Endodermal cell (in vitro differentiated cells): Measurements from ENCODE around the gene VSIG2. TPM values are rescaled to one million over a fixed set of nuclear protein-coding genes. Genes with fewer than 3 reads are reported as not detected.

ENCODE experiments used
- DNase-seq: peaks from one replicate; pipeline ENCODE4 v3.0.0-alpha.2; 2017
- H3K27ac ChIP-seq: 2 replicates; pipeline ENCODE4 v1.5.1; 2013; ENCODE audit warnings: mild to moderate bottlenecking, low read depth, low read length, moderate library complexity
- H3K27me3 ChIP-seq: 2 replicates; pipeline ENCODE4 v1.6.1; 2013; ENCODE audit warnings: mild to moderate bottlenecking, low read length, moderate library complexity; ENCODE audit not compliant: insufficient read depth, control insufficient read depth, poor library complexity, severe bottlenecking
- H3K36me3 ChIP-seq: 2 replicates; pipeline ENCODE4 v1.7.0; 2013; ENCODE audit warnings: mild to moderate bottlenecking, low read length, moderate library complexity; ENCODE audit not compliant: control insufficient read depth, insufficient read depth
- H3K4me1 ChIP-seq: one replicate; pipeline ENCODE4 v1.7.0; 2013; ENCODE audit warnings: low read length; ENCODE audit not compliant: control insufficient read depth, insufficient read depth
- H3K4me3 ChIP-seq: 2 replicates; pipeline ENCODE4 v1.5.1; 2013; ENCODE audit warnings: mild to moderate bottlenecking, low read length, moderate library complexity
- H3K9ac ChIP-seq: 2 replicates; pipeline ENCODE4 v1.6.1; 2013; ENCODE audit warnings: mild to moderate bottlenecking, low read length, moderate library complexity; ENCODE audit not compliant: poor library complexity, severe bottlenecking; ENCODE audit errors: extremely low read depth
- H3K9me3 ChIP-seq: 2 replicates; pipeline ENCODE4 v1.6.1; 2013; ENCODE audit warnings: mild to moderate bottlenecking, low read length, moderate library complexity; ENCODE audit not compliant: control insufficient read depth
- H3K27ac Mint-ChIP-seq: 2 replicates; pipeline ENCODE4 v1.8.0; 2020; ENCODE audit warnings: mixed read lengths
- H3K27me3 Mint-ChIP-seq: 2 replicates; pipeline ENCODE4 v1.8.0; 2021; ENCODE audit warnings: mild to moderate bottlenecking, mixed read lengths; ENCODE audit not compliant: insufficient read depth
- H3K36me3 Mint-ChIP-seq: 2 replicates; pipeline ENCODE4 v1.8.0; 2020; ENCODE audit warnings: low read depth, mixed read lengths
- H3K4me1 Mint-ChIP-seq: 2 replicates; pipeline ENCODE4 v1.8.0; 2020; ENCODE audit warnings: mixed read lengths
- H3K4me3 Mint-ChIP-seq: 2 replicates; pipeline ENCODE4 v1.8.0; 2020; ENCODE audit warnings: mild to moderate bottlenecking, moderate library complexity, mixed read lengths
- H3K9me3 Mint-ChIP-seq: 2 replicates; pipeline ENCODE4 v1.8.0; 2020; ENCODE audit warnings: mild to moderate bottlenecking, mixed read lengths
- CTCF ChIP-seq: fragments of 200-600 bp; sonication (generic); conservative IDR thresholded peaks from 2 replicates; pipeline ENCODE4 v1.5.0; 2021; ENCODE audit warnings: antibody characterized with exemption, mild to moderate bottlenecking
- WGBS, 2 experiments: methylation state at CpG; one replicate each; pipeline versions ENCODE4 v1.1.5 to v1.1.7; 2013; ENCODE audit warnings: missing lambda C conversion rate in 2 of 2, mixed read lengths in 1 of 2; ENCODE audit not compliant: insufficient coverage in 1 of 2, insufficient read length in 1 of 2; 5-methylcytosine and 5-hydroxymethylcytosine counted together
- total RNA-seq, 2 donors: library from RNA; stranded (reverse); fragmentation: NEBNext Ultra II Directional in 1 of 2; extraction: Animal tissue kit (Norgen Biotek cat#: 25700) in 1 of 2; gene quantifications; 2 replicates in 1 of 2; 3 replicates in 1 of 2; pipeline ENCODE4 v1.2.1, GENCODE V29; 2021

VSIG2 gene
- total RNA-seq, 2 donors from 2014 or later, result 1.1 to 3.4 TPM

GRCh38 chr11:124718801-124719200 is 33.3 kb downstream of the VSIG2 start:
- H3K9me3 ChIP-seq, result no peaks in the 10 kb centered on the region
- H3K4me1 ChIP-seq, result peaks cover 17% of the 10 kb centered on the region
- DNase-seq, result no peak
- H3K27me3 ChIP-seq, result peaks cover 78% of the 10 kb centered on the region
- peaks cover 56% of the 10 kb centered on the region for H3K4me1 Mint-ChIP-seq
- peak overlapping the region; percentile 51 for H3K4me3 Mint-ChIP-seq
- WGBS, 2 experiments, result 46 to 52% methylated on average over 5 to 14 of the region's 14 CpGs
- H3K4me3 ChIP-seq, result peak overlapping the region; percentile 72
- H3K9ac ChIP-seq, result no peak overlapping the region
- H3K36me3 ChIP-seq, result no peaks in the 10 kb centered on the region
- no peak overlapping the region for H3K27ac Mint-ChIP-seq
- H3K27me3 Mint-ChIP-seq, result peaks cover 87% of the 10 kb centered on the region
- H3K36me3 Mint-ChIP-seq, result no peaks in the 10 kb centered on the region
- no peaks in the 10 kb centered on the region for H3K9me3 Mint-ChIP-seq
- no peak overlapping the region for H3K27ac ChIP-seq
- TF ChIP-seq CTCF, result no peak

- no peaks in the 10 kb centered on the region for H3K9me3 Mint-ChIP-seq
- Histone ChIP-seq H3K27me3 (peaks cover 77% of the 10 kb centered on the region), H3K4me3 (peak overlapping the region; percentile 72), H3K9me3 (no peaks in the 10 kb centered on the region), H3K27ac (no peak overlapping the region), H3K4me1 (peaks cover 17% of the 10 kb centered on the region), H3K9ac (no peak overlapping the region), H3K36me3 (no peaks in the 10 kb centered on the region)
- DNase-seq, result peak; percentile 83
- TF ChIP-seq CTCF, result no peak
- 4 to 6% methylated on average over 9 to 43 of the region's 45 CpGs for WGBS, 2 experiments
- peaks cover 48% of the 10 kb centered on the region for H3K4me1 Mint-ChIP-seq
- H3K27me3 Mint-ChIP-seq, result peaks cover 90% of the 10 kb centered on the region
- peak overlapping the region; percentile 51 for H3K4me3 Mint-ChIP-seq
- H3K36me3 Mint-ChIP-seq, result no peaks in the 10 kb centered on the region
- no peak overlapping the region for H3K27ac Mint-ChIP-seq
Measured at GRCh38 chr11:124717786-124718651, 34.0 kb downstream of the VSIG2 start.

- Histone ChIP-seq H3K27me3 (peaks cover 75% of the 10 kb centered on the region), H3K4me3 (peak overlapping the region; percentile 72)
Measured at GRCh38 chr11:124717421-124717785, 34.7 kb downstream of the VSIG2 start.

More at GRCh38 chr11:124717421-124717785, 34.7 kb downstream of the VSIG2 start:
- no peak for DNase-seq
- H3K9ac ChIP-seq, result no peak overlapping the region
- H3K4me1 ChIP-seq, result peaks cover 16% of the 10 kb centered on the region
- no peak for TF ChIP-seq CTCF
- peaks cover 42% of the 10 kb centered on the region for H3K4me1 Mint-ChIP-seq
- no peaks in the 10 kb centered on the region for H3K36me3 ChIP-seq
- no peaks in the 10 kb centered on the region for H3K9me3 Mint-ChIP-seq
- H3K27me3 Mint-ChIP-seq, result peaks cover 88% of the 10 kb centered on the region
- peak overlapping the region; percentile 51 for H3K4me3 Mint-ChIP-seq
- no peaks in the 10 kb centered on the region for H3K9me3 ChIP-seq
- no peaks in the 10 kb centered on the region for H3K36me3 Mint-ChIP-seq
- H3K27ac ChIP-seq, result no peak overlapping the region
- 63 to 65% methylated on average over 5 to 6 of the region's 7 CpGs for WGBS, 2 experiments
- H3K27ac Mint-ChIP-seq, result no peak overlapping the region
